ENCODE measurements around the gene PSMB2.

PSMB2 gene

DNA sequence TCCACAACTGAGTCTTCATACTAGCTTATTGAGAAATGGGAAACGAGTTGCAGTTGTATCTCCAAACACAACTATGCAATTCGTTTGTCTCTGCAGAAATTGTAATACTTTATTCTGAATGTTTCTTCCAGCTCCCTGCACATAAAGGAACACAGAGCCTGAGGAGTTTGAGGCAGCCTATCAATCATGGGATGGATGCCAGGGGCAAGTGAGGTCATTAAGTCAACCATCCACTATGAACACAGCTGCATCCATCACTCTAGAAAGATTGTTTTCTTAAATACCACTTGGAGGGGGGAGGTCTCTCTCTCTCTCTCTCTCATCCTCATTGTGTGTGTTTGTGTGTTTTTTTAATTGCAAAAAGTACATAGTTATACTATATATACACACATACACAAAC is 2.9 kb upstream of the PSMB2 start:
- Histone ChIP-seq H3K4me3 (replicated peaks; ENCODE audit: insufficient read depth, low read length) (no peak overlapping the region), H3K27ac (replicated peaks) (no peak overlapping the region), H3K27me3 (ENCODE audit: insufficient read depth, poor library complexity, severe bottlenecking) (no peaks in the 10 kb centered on the region)
- DNase-seq (ENCODE audit: low read depth in 1 of 2, low spot score in 1 of 2), result no peak
- TF ChIP-seq GABPA (IDR thresholded peaks at IDR 0.05; ENCODE audit: low read depth), result no peak
- TF ChIP-seq, protein P1, sequence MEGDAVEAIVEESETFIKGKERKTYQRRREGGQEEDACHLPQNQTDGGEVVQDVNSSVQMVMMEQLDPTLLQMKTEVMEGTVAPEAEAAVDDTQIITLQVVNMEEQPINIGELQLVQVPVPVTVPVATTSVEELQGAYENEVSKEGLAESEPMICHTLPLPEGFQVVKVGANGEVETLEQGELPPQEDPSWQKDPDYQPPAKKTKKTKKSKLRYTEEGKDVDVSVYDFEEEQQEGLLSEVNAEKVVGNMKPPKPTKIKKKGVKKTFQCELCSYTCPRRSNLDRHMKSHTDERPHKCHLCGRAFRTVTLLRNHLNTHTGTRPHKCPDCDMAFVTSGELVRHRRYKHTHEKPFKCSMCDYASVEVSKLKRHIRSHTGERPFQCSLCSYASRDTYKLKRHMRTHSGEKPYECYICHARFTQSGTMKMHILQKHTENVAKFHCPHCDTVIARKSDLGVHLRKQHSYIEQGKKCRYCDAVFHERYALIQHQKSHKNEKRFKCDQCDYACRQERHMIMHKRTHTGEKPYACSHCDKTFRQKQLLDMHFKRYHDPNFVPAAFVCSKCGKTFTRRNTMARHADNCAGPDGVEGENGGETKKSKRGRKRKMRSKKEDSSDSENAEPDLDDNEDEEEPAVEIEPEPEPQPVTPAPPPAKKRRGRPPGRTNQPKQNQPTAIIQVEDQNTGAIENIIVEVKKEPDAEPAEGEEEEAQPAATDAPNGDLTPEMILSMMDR (IDR thresholded peaks at IDR 0.05; ENCODE audit: insufficient read depth, low read length), result no peak
- TF ChIP-seq POLR2AphosphoS5 (IDR thresholded peaks at IDR 0.05; ENCODE audit: low read depth), result no peak
- TF ChIP-seq, protein P2, sequence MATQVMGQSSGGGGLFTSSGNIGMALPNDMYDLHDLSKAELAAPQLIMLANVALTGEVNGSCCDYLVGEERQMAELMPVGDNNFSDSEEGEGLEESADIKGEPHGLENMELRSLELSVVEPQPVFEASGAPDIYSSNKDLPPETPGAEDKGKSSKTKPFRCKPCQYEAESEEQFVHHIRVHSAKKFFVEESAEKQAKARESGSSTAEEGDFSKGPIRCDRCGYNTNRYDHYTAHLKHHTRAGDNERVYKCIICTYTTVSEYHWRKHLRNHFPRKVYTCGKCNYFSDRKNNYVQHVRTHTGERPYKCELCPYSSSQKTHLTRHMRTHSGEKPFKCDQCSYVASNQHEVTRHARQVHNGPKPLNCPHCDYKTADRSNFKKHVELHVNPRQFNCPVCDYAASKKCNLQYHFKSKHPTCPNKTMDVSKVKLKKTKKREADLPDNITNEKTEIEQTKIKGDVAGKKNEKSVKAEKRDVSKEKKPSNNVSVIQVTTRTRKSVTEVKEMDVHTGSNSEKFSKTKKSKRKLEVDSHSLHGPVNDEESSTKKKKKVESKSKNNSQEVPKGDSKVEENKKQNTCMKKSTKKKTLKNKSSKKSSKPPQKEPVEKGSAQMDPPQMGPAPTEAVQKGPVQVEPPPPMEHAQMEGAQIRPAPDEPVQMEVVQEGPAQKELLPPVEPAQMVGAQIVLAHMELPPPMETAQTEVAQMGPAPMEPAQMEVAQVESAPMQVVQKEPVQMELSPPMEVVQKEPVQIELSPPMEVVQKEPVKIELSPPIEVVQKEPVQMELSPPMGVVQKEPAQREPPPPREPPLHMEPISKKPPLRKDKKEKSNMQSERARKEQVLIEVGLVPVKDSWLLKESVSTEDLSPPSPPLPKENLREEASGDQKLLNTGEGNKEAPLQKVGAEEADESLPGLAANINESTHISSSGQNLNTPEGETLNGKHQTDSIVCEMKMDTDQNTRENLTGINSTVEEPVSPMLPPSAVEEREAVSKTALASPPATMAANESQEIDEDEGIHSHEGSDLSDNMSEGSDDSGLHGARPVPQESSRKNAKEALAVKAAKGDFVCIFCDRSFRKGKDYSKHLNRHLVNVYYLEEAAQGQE (IDR thresholded peaks at IDR 0.05; ENCODE audit: insufficient replicate concordance, low read depth), result no peak
- no peak for TF ChIP-seq SPI1 (IDR thresholded peaks at IDR 0.05; ENCODE audit: borderline replicate concordance, low read depth)

DNA sequence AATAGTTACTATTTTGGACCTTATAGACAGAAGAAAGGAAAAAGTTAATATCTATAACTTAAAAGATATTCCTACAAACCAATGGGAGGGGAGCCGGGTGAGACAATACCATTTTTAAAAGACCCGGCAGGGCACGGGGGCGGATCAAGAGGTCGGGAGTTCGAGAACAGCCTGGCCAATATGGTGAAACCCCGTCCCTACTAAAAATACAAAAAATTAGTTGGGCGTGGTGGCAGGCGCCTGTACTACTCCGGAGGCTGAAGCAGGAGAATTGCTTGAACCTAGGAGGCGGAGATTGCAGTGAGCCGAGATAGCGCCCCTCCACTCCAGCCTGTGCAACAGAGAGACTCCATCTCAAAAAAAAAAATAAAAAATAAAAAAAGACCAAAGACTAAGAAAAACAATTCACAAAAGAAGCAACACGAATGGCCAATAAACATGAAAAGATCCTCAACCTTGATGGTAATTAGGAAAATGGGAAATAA is 1.2 kb upstream of the PSMB2 start:
- H3K27me3 ChIP-seq (ENCODE audit: insufficient read depth, poor library complexity, severe bottlenecking), result no peaks in the 10 kb centered on the region
- peak overlapping the region; percentile 90 for H3K27ac ChIP-seq (replicated peaks)
- TF ChIP-seq GABPA (IDR thresholded peaks at IDR 0.05; ENCODE audit: low read depth) (no peak), POLR2AphosphoS5 (IDR thresholded peaks at IDR 0.05; ENCODE audit: low read depth) (no peak), SPI1 (IDR thresholded peaks at IDR 0.05; ENCODE audit: borderline replicate concordance, low read depth) (no peak)
- TF ChIP-seq, protein P1 (IDR thresholded peaks at IDR 0.05; ENCODE audit: insufficient read depth, low read length), result no peak
- TF ChIP-seq, protein P2 (IDR thresholded peaks at IDR 0.05; ENCODE audit: insufficient replicate concordance, low read depth), result no peak
- peak overlapping the region; percentile 89 for H3K4me3 ChIP-seq (replicated peaks; ENCODE audit: insufficient read depth, low read length)
- peak in 1 of 2 experiments; percentile 50 for DNase-seq (ENCODE audit: low read depth in 1 of 2, low spot score in 1 of 2)

DNA sequence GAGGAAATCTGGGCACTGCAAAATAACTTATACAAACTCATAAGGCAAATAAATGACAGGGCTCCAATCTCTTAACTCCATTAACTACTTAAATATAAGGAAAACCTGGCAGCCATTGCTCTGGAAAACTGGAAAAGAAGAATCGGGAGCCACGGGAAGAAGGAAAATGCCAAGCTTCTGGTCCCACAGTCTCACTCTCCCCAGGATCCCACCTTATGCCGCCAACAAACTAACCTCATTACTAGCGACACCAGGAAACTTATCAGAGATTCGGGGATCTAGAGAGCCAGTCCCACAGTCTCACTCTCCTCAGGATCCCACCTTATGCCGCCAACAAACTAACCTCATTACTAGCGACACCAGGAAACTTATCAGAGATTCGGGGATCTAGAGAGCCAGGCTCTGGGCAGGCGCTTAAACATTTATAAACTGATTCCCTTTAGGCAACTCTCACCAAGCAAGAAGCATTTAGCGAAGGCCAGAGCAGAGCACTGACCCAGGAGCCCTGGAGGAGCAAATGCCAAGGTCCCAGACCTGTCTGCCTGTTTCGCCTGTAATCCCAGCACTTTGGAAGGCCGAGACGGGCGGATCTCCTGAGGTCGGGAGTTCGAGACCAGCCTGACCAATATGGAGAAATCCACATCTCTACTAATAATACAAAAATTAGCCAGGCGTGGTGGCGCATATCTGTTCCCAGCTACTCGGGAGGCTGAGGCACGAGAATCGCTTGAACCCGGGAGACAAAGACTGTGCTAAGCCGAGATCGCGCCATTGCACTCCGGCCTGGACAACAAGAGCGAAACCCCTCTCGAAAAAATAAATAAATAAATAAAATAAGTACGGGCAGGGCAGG is 720 bp downstream of the PSMB2 start:
- Histone ChIP-seq H3K27ac (replicated peaks) (peak overlapping the region; percentile 90), H3K4me3 (replicated peaks; ENCODE audit: insufficient read depth, low read length) (peak overlapping the region; percentile 89), H3K27me3 (ENCODE audit: insufficient read depth, poor library complexity, severe bottlenecking) (no peaks in the 10 kb centered on the region)
- TF ChIP-seq SPI1 (IDR thresholded peaks at IDR 0.05; ENCODE audit: borderline replicate concordance, low read depth), result no peak
- TF ChIP-seq, protein P1 (IDR thresholded peaks at IDR 0.05; ENCODE audit: insufficient read depth, low read length), result no peak
- TF ChIP-seq, protein P2 (IDR thresholded peaks at IDR 0.05; ENCODE audit: insufficient replicate concordance, low read depth), result no peak
- no peak for TF ChIP-seq GABPA (IDR thresholded peaks at IDR 0.05; ENCODE audit: low read depth)
- no peak for TF ChIP-seq POLR2AphosphoS5 (IDR thresholded peaks at IDR 0.05; ENCODE audit: low read depth)
- no peak for DNase-seq (ENCODE audit: low read depth in 1 of 2, low spot score in 1 of 2)

Data from HL-60 (cell line).